D721Med (cell line): ENCODE measurements around the gene DNAH17.

ENCODE experiments used
- DNase-seq: peaks from one replicate; pipeline ENCODE4 v3.0.0; 2011; ENCODE audit warnings: low spot score; ENCODE audit not compliant: insufficient read length
- FAIRE-seq: peaks from 2 replicates; lab custom pipeline; 2011; peaks lifted over from hg19 to GRCh38; lab: Jason Lieb, UNC
- CTCF ChIP-seq: IDR thresholded peaks from 2 replicates; pipeline ENCODE4 v1.5.1; 2012; ENCODE audit warnings: mild to moderate bottlenecking, control low read depth; ENCODE audit not compliant: insufficient read depth; ENCODE audit errors: missing control alignments

Gene DNAH17

GRCh38 chr17:78475211-78475610 lies 102.0 kb downstream of the DNAH17 start:
- FAIRE-seq (no peak), DNase-seq (no peak)
- no peak for TF ChIP-seq CTCF

GRCh38 chr17:78474614-78475146 lies 102.5 kb downstream of the DNAH17 start:
- FAIRE-seq (no peak), DNase-seq (no peak)
- no peak for TF ChIP-seq CTCF

GRCh38 chr17:78473951-78474613 lies 103.1 kb downstream of the DNAH17 start:
- no peak for DNase-seq
- FAIRE-seq: no peak
- TF ChIP-seq CTCF: no peak

GRCh38 chr17:78472035-78472905 lies 104.9 kb downstream of the DNAH17 start:
- no peak for DNase-seq
- no peak for TF ChIP-seq CTCF
- FAIRE-seq: no peak

- DNase-seq (no peak), FAIRE-seq (no peak)
- TF ChIP-seq CTCF: no peak
Observed at GRCh38 chr17:78471635-78472034, 105.6 kb downstream of the DNAH17 start.

- DNase-seq: no peak
- no peak for TF ChIP-seq CTCF
- FAIRE-seq: no peak
Observed at GRCh38 chr17:78469443-78469842, 107.8 kb downstream of the DNAH17 start.

- TF ChIP-seq CTCF: no peak
- FAIRE-seq (no peak), DNase-seq (no peak)
Observed at GRCh38 chr17:78468366-78468765, 108.8 kb downstream of the DNAH17 start.
